OCI-LY7 (cell line): ENCODE measurements around the gene ARID4A. TPM values are rescaled to one million over a fixed set of nuclear protein-coding genes. Genes with fewer than 3 reads are reported as not detected.

ENCODE experiments used
- BruUV-seq: library from RNA; stranded (reverse); fragments of 400-500 nt; replicated peaks from 2 replicates; lab custom pipeline; 2021; lab: Mats Ljungman, UMichigan
- CTCF ChIA-PET: fragments of 300-600 bp; sonication (Branson Sonifier 250); formaldehyde crosslinking; loops from one replicate; lab custom pipeline; 2022; ENCODE audit warnings: antibody characterized with exemption; ENCODE audit not compliant: unreplicated experiment; lab: Charles Lee
- POLR2A ChIA-PET: fragments of 300-600 bp; sonication (Branson Sonifier 250); formaldehyde crosslinking; loops from one replicate; lab custom pipeline; 2022; ENCODE audit warnings: antibody characterized with exemption; lab: Charles Lee
- DNase-seq: peaks from one replicate; pipeline ENCODE4 v3.0.0-alpha.2; 2015; ENCODE audit warnings: low spot score
- H2AFZ ChIP-seq: fragments of 200-600 bp; sonication (generic), shearing (Covaris generic); 2 replicates; pipeline ENCODE4 v1.6.1; 2014; ENCODE audit warnings: mild to moderate bottlenecking, antibody characterized with exemption, low read length, moderate library complexity
- H3K27ac ChIP-seq: fragments of 200-600 bp; sonication (generic); 2 replicates; pipeline ENCODE4 v1.5.1; 2014; ENCODE audit warnings: mixed run types, low read depth, mild to moderate bottlenecking, moderate library complexity, low read length, inconsistent platforms; ENCODE audit not compliant: poor library complexity, severe bottlenecking
- H3K36me3 ChIP-seq: fragments of 200-600 bp; sonication (generic); 2 replicates; pipeline ENCODE4 v1.6.1; 2014; ENCODE audit warnings: mild to moderate bottlenecking, antibody characterized with exemption, low read length, moderate library complexity, mixed read lengths; ENCODE audit not compliant: insufficient read depth
- H3K4me1 ChIP-seq: fragments of 200-600 bp; sonication (generic); 2 replicates; pipeline ENCODE4 v1.5.1; 2014; ENCODE audit warnings: mild to moderate bottlenecking, low read length; ENCODE audit not compliant: insufficient read depth, poor library complexity, severe bottlenecking
- H3K4me2 ChIP-seq: fragments of 200-600 bp; sonication (generic); 2 replicates; pipeline ENCODE4 v1.6.1; 2014; ENCODE audit warnings: mild to moderate bottlenecking, low read length
- H3K4me3 ChIP-seq: fragments of 200-600 bp; sonication (generic); 2 replicates; pipeline ENCODE4 v1.5.1; 2014; ENCODE audit warnings: mild to moderate bottlenecking, low read depth, low read length; ENCODE audit not compliant: poor library complexity, severe bottlenecking
- H3K79me2 ChIP-seq: fragments of 200-600 bp; sonication (generic); 2 replicates; pipeline ENCODE4 v1.6.1; 2016; ENCODE audit warnings: low read depth, mild to moderate bottlenecking, low read length, moderate library complexity, mixed read lengths; ENCODE audit not compliant: insufficient read depth
- H3K9me2 ChIP-seq: fragments of 200-600 bp; sonication (generic); 2 replicates; pipeline ENCODE4 v1.6.1; 2016; ENCODE audit warnings: mild to moderate bottlenecking, low read length, mixed read lengths; ENCODE audit not compliant: insufficient read depth
- H3K9me3 ChIP-seq: fragments of 200-600 bp; sonication (generic); 2 replicates; pipeline ENCODE4 v1.6.1; 2014; ENCODE audit warnings: mild to moderate bottlenecking, mixed run types, low read length, mixed read lengths
- H4K20me1 ChIP-seq: fragments of 200-600 bp; sonication (generic); 2 replicates; pipeline ENCODE4 v1.6.1; 2014; ENCODE audit warnings: mild to moderate bottlenecking, antibody characterized with exemption, low read length, moderate library complexity, mixed read lengths; ENCODE audit not compliant: insufficient read depth
- CTCF ChIP-seq: fragments of 200-600 bp; sonication (generic); conservative IDR thresholded peaks from 2 replicates; pipeline ENCODE4 v1.5.1; 2014; ENCODE audit warnings: mild to moderate bottlenecking, antibody characterized with exemption, low read length, moderate library complexity, mixed read lengths
- EZH2phosphoT487 ChIP-seq: fragments of 200-600 bp; sonication (generic); IDR thresholded peaks from 2 replicates; pipeline ENCODE4 v1.6.1; 2018; ENCODE audit warnings: low read depth, borderline replicate concordance, mild to moderate bottlenecking, mixed run types, antibody characterized with exemption, low read length, moderate library complexity, mixed read lengths
- intact Hi-C: fragments of 100-400 bp; cut with micrococcal nuclease; formaldehyde crosslinking; loops from one replicate; pipeline ENCODE4 v1.10.0; 2022; ENCODE audit not compliant: unreplicated experiment
- total RNA-seq, 2 experiments: library from RNA; depleted of rRNA in 1 of 2; stranded (reverse); fragments of >200 nt in 1 of 2; shearing (Covaris generic) in 1 of 2; gene quantifications; 2 replicates each; pipeline ENCODE4 v1.2.3, GENCODE V29; 2014 to 2022

ARID4A gene
- total RNA-seq, 2 experiments from 2014 or later: 10.3 to 38.2 TPM

- Histone ChIP-seq H3K36me3 (peaks cover 53% of the 10 kb centered on the region), H3K4me3 (peak overlapping the region; percentile 99), H3K9me2 (no peaks in the 10 kb centered on the region), H3K9me3 (no peaks in the 10 kb centered on the region), H4K20me1 (peaks cover 19% of the 10 kb centered on the region), H3K4me2 (peak overlapping the region; percentile 93), H3K79me2 (peaks cover 74% of the 10 kb centered on the region), H2AFZ (peak overlapping the region; percentile 69), H3K27ac (peak overlapping the region; percentile 78), H3K4me1 (peaks cover 24% of the 10 kb centered on the region)
- ChIA-PET CTCF (no interaction called here), POLR2A (interaction anchor here (0.7 to 2.4 kb wide), 8 partner anchors 11 to 60 kb away, joined by 3 to 16 read pairs (median 4); partner anchors contain the start of gene PSMA3)
- BruUV-seq: TSS peak; percentile 56
- TF ChIP-seq EZH2phosphoT487 (no peak), CTCF (no peak)
- intact Hi-C loops: no loop called here
- peak; percentile 33 for DNase-seq
These were observed 1.3 kb downstream of the ARID4A start for GRCh38 chr14:58299401-58300330.

- Histone ChIP-seq H3K4me3 (no peak overlapping the region), H3K9me2 (no peaks in the 10 kb centered on the region), H2AFZ (no peak overlapping the region), H4K20me1 (peaks cover 13% of the 10 kb centered on the region; the same call in 1 of the 2 replicates), H3K36me3 (peaks cover 56% of the 10 kb centered on the region), H3K27ac (no peak overlapping the region), H3K79me2 (peaks cover 57% of the 10 kb centered on the region), H3K9me3 (no peaks in the 10 kb centered on the region), H3K4me2 (no peak overlapping the region), H3K4me1 (peaks cover 13% of the 10 kb centered on the region)
- BruUV-seq: no TSS peak
- TF ChIP-seq CTCF (no peak), EZH2phosphoT487 (no peak)
- POLR2A ChIA-PET: interaction anchor here (1.1 kb wide), 1 partner anchor 47 kb away, joined by 3 read pairs; no protein-coding TSS in a partner anchor
- intact Hi-C loops: no loop called here
- CTCF ChIA-PET: no interaction called here
- no peak for DNase-seq
These were observed 3.1 kb downstream of the ARID4A start for GRCh38 chr14:58301416-58301815.
